GM12801 (cell line): ENCODE measurements around the gene CAPRIN1.

Experiments
- TF ChIP-seq, protein P1 (sequence below): IDR thresholded peaks from one replicate; pipeline ENCODE4 v1.5.1; 2011; ENCODE audit warnings: control low read depth; ENCODE audit not compliant: insufficient read length; ENCODE audit errors: extremely low read depth

The CAPRIN1 gene, protein sequence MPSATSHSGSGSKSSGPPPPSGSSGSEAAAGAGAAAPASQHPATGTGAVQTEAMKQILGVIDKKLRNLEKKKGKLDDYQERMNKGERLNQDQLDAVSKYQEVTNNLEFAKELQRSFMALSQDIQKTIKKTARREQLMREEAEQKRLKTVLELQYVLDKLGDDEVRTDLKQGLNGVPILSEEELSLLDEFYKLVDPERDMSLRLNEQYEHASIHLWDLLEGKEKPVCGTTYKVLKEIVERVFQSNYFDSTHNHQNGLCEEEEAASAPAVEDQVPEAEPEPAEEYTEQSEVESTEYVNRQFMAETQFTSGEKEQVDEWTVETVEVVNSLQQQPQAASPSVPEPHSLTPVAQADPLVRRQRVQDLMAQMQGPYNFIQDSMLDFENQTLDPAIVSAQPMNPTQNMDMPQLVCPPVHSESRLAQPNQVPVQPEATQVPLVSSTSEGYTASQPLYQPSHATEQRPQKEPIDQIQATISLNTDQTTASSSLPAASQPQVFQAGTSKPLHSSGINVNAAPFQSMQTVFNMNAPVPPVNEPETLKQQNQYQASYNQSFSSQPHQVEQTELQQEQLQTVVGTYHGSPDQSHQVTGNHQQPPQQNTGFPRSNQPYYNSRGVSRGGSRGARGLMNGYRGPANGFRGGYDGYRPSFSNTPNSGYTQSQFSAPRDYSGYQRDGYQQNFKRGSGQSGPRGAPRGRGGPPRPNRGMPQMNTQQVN

DNA sequence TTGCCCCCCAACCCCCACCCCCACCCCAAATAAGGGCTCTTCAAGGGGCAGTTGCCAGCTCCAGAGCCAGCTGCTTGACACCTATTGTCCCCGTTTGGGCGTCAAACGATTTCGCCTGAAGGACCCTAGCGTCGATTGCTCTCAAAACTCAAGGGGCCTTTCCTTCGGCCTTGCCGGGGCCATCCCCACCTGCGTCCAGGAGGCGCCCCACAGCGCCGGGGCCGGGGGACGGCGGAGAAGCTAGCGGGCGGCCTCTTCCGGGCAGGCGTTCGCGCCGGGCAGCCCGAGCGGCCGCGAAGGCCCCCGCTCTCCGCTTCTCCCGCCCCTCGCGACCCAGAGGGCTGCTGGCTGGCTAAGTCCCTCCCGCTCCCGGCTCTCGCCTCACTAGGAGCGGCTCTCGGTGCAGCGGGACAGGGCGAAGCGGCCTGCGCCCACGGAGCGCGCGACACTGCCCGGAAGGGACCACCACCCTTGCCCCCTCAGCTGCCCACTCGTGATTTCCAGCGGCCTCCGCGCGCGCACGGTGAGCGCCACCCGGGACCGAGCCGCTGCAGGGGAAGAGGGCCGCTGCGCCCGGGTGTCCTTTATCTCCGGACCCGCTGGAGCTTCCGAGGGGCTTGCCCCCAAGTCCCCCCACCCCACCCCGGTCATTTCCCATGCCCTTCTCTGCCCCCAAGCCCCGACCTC is at the start of gene CAPRIN1:
TSS of gene CAPRIN1 (plus strand) at position 383 of the 687 bp plus-strand sequence. CDS start 690 bp downstream, outside the sequence.
- TF ChIP-seq, protein P1, sequence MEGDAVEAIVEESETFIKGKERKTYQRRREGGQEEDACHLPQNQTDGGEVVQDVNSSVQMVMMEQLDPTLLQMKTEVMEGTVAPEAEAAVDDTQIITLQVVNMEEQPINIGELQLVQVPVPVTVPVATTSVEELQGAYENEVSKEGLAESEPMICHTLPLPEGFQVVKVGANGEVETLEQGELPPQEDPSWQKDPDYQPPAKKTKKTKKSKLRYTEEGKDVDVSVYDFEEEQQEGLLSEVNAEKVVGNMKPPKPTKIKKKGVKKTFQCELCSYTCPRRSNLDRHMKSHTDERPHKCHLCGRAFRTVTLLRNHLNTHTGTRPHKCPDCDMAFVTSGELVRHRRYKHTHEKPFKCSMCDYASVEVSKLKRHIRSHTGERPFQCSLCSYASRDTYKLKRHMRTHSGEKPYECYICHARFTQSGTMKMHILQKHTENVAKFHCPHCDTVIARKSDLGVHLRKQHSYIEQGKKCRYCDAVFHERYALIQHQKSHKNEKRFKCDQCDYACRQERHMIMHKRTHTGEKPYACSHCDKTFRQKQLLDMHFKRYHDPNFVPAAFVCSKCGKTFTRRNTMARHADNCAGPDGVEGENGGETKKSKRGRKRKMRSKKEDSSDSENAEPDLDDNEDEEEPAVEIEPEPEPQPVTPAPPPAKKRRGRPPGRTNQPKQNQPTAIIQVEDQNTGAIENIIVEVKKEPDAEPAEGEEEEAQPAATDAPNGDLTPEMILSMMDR, result no peak

DNA sequence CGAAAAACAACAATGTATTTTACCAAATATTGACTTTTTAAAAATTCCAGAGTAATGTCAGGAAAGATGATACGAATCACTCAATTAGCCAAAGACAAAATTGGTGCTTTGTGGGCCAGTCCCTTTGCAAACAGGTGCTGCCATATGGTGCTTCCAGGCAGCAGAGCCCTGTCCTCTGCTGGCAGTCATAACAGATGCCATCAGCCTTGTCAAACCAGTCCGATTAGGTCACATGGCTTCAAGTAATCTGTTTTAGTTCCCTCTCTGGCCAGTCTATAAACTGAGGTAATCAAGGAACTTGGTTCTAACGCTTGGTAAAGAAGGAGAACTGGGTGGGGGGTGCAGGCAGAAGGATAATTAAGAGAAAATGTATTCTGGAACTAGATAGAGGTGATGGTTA is 49.1 kb upstream of the CAPRIN1 start:
- TF ChIP-seq, protein P1, result no peak

DNA sequence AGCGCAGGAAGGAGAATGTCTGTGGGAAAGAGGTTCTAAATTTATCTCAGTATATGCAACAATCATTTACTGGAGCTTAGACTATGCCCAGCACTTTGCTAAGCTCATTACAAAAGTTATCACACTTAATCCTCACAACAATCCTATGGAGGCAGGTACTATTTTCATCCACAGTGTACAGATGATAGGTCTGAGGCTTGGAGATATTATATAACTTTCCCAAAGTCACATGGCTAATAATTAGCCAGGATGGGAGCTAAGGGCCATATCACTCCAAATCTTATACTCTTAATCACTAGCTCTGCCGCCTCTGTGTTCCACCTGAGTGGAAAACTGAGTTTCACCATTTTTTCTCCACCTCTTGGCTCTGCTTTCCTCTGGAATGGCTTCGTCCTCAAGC is 47.3 kb upstream of the CAPRIN1 start:
- TF ChIP-seq, protein P1, result no peak

DNA sequence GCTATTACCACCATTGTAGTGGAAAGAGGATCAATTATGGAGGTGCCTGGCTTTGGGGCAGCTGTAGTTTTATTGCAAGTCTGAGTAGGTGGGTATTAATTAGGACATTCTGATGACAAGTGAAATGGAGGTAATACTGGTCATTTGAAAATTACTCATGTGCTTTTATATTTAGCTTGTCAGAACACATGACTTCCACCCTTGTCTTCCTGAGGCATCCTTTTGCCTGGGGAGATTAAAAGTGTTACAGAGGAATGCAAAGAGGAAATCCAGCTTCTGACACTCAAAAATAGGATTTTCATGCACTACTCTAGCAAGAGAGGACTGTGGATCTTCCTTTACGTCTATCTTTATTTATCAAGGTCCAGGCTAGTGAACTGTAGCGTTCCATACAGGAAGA is 44.7 kb upstream of the CAPRIN1 start:
- TF ChIP-seq, protein P1, result no peak

DNA sequence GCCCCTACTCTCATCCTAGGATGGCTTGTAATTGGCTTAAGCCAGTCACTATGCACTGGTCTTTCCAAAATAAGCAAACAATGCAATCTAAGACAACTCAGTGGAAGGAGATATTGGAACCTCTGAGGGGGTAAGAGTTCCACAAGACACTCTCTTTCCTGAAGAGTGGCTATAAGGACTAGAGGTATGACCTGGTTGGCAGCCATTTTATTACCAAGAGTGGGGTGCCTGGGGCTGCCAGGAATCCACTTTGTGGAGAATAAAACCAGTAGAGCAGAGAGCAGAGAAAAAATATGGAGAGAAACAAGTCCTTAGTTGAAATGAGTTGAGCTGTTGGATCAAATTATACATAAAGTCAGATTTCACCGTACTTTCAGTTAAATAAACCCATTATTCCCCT is 38.8 kb upstream of the CAPRIN1 start:
- TF ChIP-seq, protein P1, result no peak

DNA sequence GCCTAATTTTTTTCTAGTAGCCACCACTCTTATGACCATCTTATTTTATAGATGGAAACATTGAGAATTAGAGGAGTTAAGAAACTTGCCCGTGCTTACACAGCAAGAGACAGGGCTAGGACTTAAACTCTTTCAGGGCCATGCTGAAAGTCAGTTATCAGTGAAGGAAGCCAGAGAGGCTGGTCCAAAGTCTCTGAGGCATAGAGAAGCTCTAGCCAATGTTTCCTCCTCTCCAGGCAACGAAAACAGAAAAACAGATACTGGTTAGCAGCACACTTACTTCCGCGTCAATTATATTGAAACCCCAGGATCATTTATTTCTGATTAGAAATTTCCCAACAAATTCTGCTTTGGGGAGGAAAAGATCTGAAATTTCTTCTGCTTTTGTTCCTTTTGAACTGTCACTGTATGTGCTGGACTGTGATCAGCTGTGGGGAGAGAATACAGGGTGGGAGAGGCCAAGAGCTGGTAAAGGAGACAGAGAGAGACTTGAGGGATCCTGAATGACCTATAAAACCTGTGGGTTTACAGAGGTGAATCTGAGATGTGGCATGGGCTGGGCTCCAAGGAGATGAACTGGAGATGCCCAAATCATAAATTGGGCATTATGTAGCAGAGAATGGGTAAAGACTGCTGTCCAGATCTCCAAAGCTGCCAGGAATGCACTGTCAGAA is 37.5 kb upstream of the CAPRIN1 start:
- TF ChIP-seq, protein P1, result no peak
